GM12878 (cell line): Measurements from ENCODE around the gene HCN4. TPM values are rescaled to one million over a fixed set of nuclear protein-coding genes. Genes with fewer than 3 reads are reported as not detected.

Experiments used
- ATAC-seq: fragments of 200-7000 bp; cut with Tn5 transposase; 3 replicates; pipeline ENCODE4 v1.9.1; 2020; ENCODE audit warnings: mild to moderate bottlenecking, moderate library complexity
- BruUV-seq: library from RNA; stranded (reverse); fragments of 400-500 nt; replicated peaks from 2 replicates; lab custom pipeline; 2021; lab: Mats Ljungman, UMichigan
- CTCF ChIA-PET: fragments of 300-600 bp; sonication (Branson Sonifier 250); formaldehyde crosslinking; extraction: SDS; loops from one replicate; lab custom pipeline; 2021; ENCODE audit warnings: inconsistent platforms; lab: Yijun Ruan, JAX
- POLR2A ChIA-PET: fragments of 350-600 bp; formaldehyde crosslinking; extraction: SDS; loops from one replicate; lab custom pipeline; 2021; ENCODE audit warnings: inconsistent platforms; lab: Charles Lee
- RAD21 ChIA-PET: fragments of 300-600 bp; sonication (Branson Sonifier 250); formaldehyde crosslinking; loops from one replicate; lab custom pipeline; 2023; ENCODE audit warnings: antibody characterized with exemption; ENCODE audit not compliant: unreplicated experiment; lab: Charles Lee
- SMC1A ChIA-PET: fragments of 300-600 bp; sonication (Branson Sonifier 250); formaldehyde crosslinking; loops from one replicate; lab custom pipeline; 2023; ENCODE audit not compliant: unreplicated experiment, uncharacterized antibody; lab: Charles Lee
- DNase-seq: peaks from one replicate; pipeline ENCODE4 v3.0.0-alpha.2; 2011; ENCODE audit warnings: low read depth, low spot score
- FAIRE-seq: peaks from 3 replicates; lab custom pipeline; 2011; peaks lifted over from hg19 to GRCh38; lab: Jason Lieb, UNC
- H2AFZ ChIP-seq: 2 replicates; pipeline ENCODE4 v1.6.0; 2011; ENCODE audit warnings: low read depth, low read length, control low read depth; ENCODE audit not compliant: control insufficient read depth
- H3K27ac ChIP-seq: 2 replicates; pipeline ENCODE4 v1.5.1; 2011; ENCODE audit warnings: control low read depth; ENCODE audit not compliant: control insufficient read depth, insufficient read depth
- H3K27me3 ChIP-seq, 2 experiments: replicated peaks in 1 of 2; 2 replicates each; pipeline versions ENCODE4 v1.6.0 to v1.6.1; 2011; ENCODE audit warnings: low read length in 1 of 2; ENCODE audit not compliant: control insufficient read depth in 2 of 2, insufficient read depth in 2 of 2
- H3K36me3 ChIP-seq, 2 experiments: 2 replicates each; pipeline ENCODE4 v1.5.1; 2011; ENCODE audit warnings: low read length in 1 of 2; ENCODE audit not compliant: control insufficient read depth in 2 of 2, insufficient read depth in 2 of 2
- H3K4me1 ChIP-seq: 2 replicates; pipeline ENCODE4 v1.6.1; 2011; ENCODE audit warnings: mild to moderate bottlenecking, low read length, moderate library complexity, mixed read lengths; ENCODE audit not compliant: control insufficient read depth, insufficient read depth
- H3K4me2 ChIP-seq: 2 replicates; pipeline ENCODE4 v1.6.0; 2011; ENCODE audit warnings: control low read depth; ENCODE audit not compliant: control insufficient read depth, insufficient read depth
- H3K4me3 ChIP-seq: fragments of 200-600 bp; sonication (generic); 2 replicates; pipeline ENCODE4 v1.5.1; 2016
- H3K79me2 ChIP-seq: 2 replicates; pipeline ENCODE4 v1.6.0; 2011; ENCODE audit warnings: low read length; ENCODE audit not compliant: control insufficient read depth, insufficient read depth
- H3K9ac ChIP-seq: 2 replicates; pipeline ENCODE4 v1.8.0; 2011; ENCODE audit warnings: low read length, control low read depth, mixed read lengths; ENCODE audit not compliant: control insufficient read depth, insufficient read depth
- H3K9me3 ChIP-seq: replicated peaks from 3 replicates; pipeline ENCODE4 v1.5.1; 2011; ENCODE audit warnings: mild to moderate bottlenecking, low read length; ENCODE audit not compliant: control insufficient read depth, insufficient read depth
- H4K20me1 ChIP-seq: 2 replicates; pipeline ENCODE4 v1.6.0; 2011; ENCODE audit not compliant: control insufficient read depth, insufficient read depth
- NFIC ChIP-seq: IDR thresholded peaks from 2 replicates; pipeline ENCODE4 v1.6.1; 2012; ENCODE audit warnings: low read depth, mild to moderate bottlenecking, inconsistent platforms, low read length, moderate library complexity
- NFYB ChIP-seq: IDR thresholded peaks from 2 replicates; pipeline ENCODE4 v1.6.1; 2011; ENCODE audit warnings: low read depth, mild to moderate bottlenecking, low read length, improper control_type of control experiment, moderate library complexity; ENCODE audit not compliant: insufficient read depth
- TCF12 ChIP-seq: IDR thresholded peaks from 2 replicates; pipeline ENCODE4 v1.6.1; 2011; ENCODE audit warnings: low read depth, mild to moderate bottlenecking, low read length
- WGBS: methylation state at CpG from one replicate; pipeline ENCODE4 v1.1.6; 2016; ENCODE audit warnings: low lambda C conversion rate; ENCODE audit not compliant: insufficient replicate concordance, insufficient coverage; ENCODE audit errors: missing lambda C conversion rate; 5-methylcytosine and 5-hydroxymethylcytosine counted together
- in situ Hi-C: fragments of 300-500 bp; cut with MboI; formaldehyde crosslinking; loops from 9 replicates; pipeline ENCODE4 v1.14.3; 2018; ENCODE audit warnings: mixed read lengths
- intact Hi-C: fragments of 100-400 bp; cut with micrococcal nuclease; formaldehyde crosslinking; loops from one replicate; pipeline ENCODE4 v1.14.2; 2022; ENCODE audit not compliant: unreplicated experiment
- polyA plus RNA-seq, 11 experiments: library from polyadenylated mRNA; depleted of rRNA in 4 of 11; unstranded in 6 of 11; stranded (reverse) in 5 of 11; fragments of >200 nt; fragmentation: Nextera tagmentation in 4 of 11; fragmentation: Illumina TruSeq in 1 of 11; extraction: Ambion mirVana in 4 of 11; extraction: Trizol in 1 of 11; gene quantifications; 1 replicate in 1 of 11; 2 replicates in 10 of 11; pipeline versions ENCODE4 v1.2.1 to v1.2.3, GENCODE V29; 2011 to 2016; ENCODE audit warnings: inconsistent platforms in 2 of 11, missing spikeins in 2 of 11, low read depth in 1 of 11
- total RNA-seq, 4 experiments: library from RNA; depleted of rRNA in 3 of 4; stranded (reverse); fragments of >200 nt in 3 of 4; fragmentation: Illumina TruSeq in 1 of 4; extraction: Trizol in 1 of 4; gene quantifications; 2 replicates each; pipeline versions ENCODE4 v1.2.1 to v1.2.3, GENCODE V29; 2013 to 2021
- TF ChIP-seq, protein P1 (sequence below): fragments of 150-350 bp; IDR thresholded peaks from 2 replicates; pipeline ENCODE4 v1.6.1; 2016; ENCODE audit warnings: low read depth, low read length

HCN4 gene
- total and polyA plus RNA-seq, 10 of the 15 experiments (the other 5 are each of a cell fraction or from before 2014, with no cell fraction given), result 0.03 to 0.10 TPM; not detected in 8

GRCh38 chr15:73331991-73332925, 36.5 kb downstream of the HCN4 start:
- RAD21 ChIA-PET, result no interaction called here
- H3K36me3 ChIP-seq, result no peaks in the 10 kb centered on the region
- H3K9me3 ChIP-seq, result no peaks in the 10 kb centered on the region
- no peak overlapping the region for H3K27ac ChIP-seq
- CTCF ChIA-PET, result no interaction called here
- H2AFZ ChIP-seq, result no peak overlapping the region
- in situ Hi-C loops, result no loop called here
- no peak for TF ChIP-seq TCF12
- no peak for TF ChIP-seq NFIC
- no peak for TF ChIP-seq NFYB
- TF ChIP-seq, protein P1, sequence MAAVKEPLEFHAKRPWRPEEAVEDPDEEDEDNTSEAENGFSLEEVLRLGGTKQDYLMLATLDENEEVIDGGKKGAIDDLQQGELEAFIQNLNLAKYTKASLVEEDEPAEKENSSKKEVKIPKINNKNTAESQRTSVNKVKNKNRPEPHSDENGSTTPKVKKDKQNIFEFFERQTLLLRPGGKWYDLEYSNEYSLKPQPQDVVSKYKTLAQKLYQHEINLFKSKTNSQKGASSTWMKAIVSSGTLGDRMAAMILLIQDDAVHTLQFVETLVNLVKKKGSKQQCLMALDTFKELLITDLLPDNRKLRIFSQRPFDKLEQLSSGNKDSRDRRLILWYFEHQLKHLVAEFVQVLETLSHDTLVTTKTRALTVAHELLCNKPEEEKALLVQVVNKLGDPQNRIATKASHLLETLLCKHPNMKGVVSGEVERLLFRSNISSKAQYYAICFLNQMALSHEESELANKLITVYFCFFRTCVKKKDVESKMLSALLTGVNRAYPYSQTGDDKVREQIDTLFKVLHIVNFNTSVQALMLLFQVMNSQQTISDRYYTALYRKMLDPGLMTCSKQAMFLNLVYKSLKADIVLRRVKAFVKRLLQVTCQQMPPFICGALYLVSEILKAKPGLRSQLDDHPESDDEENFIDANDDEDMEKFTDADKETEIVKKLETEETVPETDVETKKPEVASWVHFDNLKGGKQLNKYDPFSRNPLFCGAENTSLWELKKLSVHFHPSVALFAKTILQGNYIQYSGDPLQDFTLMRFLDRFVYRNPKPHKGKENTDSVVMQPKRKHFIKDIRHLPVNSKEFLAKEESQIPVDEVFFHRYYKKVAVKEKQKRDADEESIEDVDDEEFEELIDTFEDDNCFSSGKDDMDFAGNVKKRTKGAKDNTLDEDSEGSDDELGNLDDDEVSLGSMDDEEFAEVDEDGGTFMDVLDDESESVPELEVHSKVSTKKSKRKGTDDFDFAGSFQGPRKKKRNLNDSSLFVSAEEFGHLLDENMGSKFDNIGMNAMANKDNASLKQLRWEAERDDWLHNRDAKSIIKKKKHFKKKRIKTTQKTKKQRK, result no peak
- FAIRE-seq (no peak), DNase-seq (no peak), ATAC-seq (no peak)
- POLR2A ChIA-PET, result no interaction called here
- H3K27me3 ChIP-seq, result no peaks in the 10 kb centered on the region; a peak in 2 of 4 replicates
- 33% methylated on average over 19 of the region's 19 CpGs for WGBS
- SMC1A ChIA-PET, result no interaction called here
- no peak overlapping the region for H3K4me2 ChIP-seq
- no peaks in the 10 kb centered on the region for H4K20me1 ChIP-seq
- intact Hi-C loops, result no loop called here
- H3K4me3 ChIP-seq, result no peak overlapping the region
- no peak overlapping the region for H3K9ac ChIP-seq
- BruUV-seq, result no TSS peak
- no peaks in the 10 kb centered on the region for H3K79me2 ChIP-seq
- no peaks in the 10 kb centered on the region for H3K4me1 ChIP-seq
